GM21717 (cell line): ENCODE measurements around the gene AZU1.
"Not testable (repeated sequence)": the region's sequence is repeated elsewhere in the genome, so short reads cannot be mapped to it uniquely, and the experiment has no call there.

Experiments
- ATAC-seq: cut with Tn5 transposase; IDR thresholded peaks from one replicate; pipeline ENCODE4 v1.9.1; 2021; ENCODE audit warnings: mild to moderate bottlenecking, moderate library complexity; ENCODE audit not compliant: unreplicated experiment

The AZU1 gene

GRCh38 chr19:869245-870177 is 41.9 kb downstream of the AZU1 start:
- ATAC-seq, result no peak

GRCh38 chr19:870314-870713 is 42.7 kb downstream of the AZU1 start:
- no peak for ATAC-seq

GRCh38 chr19:870963-871401 is 43.3 kb downstream of the AZU1 start:
- ATAC-seq, result no peak

- ATAC-seq, result no peak
Measured at GRCh38 chr19:871446-872265, 44.0 kb downstream of the AZU1 start.

GRCh38 chr19:872266-872951 is 44.8 kb downstream of the AZU1 start:
- ATAC-seq, result no peak

DNA sequence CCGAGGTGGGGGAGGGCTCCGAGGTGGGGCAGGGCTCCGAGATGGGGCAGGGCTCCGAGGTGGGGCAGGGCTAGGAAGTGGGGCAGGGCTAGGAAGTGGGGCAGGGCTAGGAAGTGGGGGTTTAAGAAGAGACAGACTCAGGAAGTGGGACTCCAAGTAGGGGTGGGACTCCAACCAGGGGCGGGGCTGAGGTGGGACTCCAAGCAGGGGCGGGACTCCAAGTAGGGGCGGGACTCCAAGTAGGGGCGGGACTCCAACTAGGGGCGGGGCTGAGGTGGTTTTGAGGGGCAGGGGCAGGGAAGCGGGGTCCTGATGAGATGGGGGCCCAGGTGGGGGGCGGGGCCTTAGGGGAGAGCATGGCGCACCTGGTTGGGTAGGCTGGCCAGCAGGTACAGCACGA is 45.4 kb downstream of the AZU1 start:
- ATAC-seq, result no peak

GRCh38 chr19:873561-874041 is 46.0 kb downstream of the AZU1 start:
- ATAC-seq, result no peak

DNA sequence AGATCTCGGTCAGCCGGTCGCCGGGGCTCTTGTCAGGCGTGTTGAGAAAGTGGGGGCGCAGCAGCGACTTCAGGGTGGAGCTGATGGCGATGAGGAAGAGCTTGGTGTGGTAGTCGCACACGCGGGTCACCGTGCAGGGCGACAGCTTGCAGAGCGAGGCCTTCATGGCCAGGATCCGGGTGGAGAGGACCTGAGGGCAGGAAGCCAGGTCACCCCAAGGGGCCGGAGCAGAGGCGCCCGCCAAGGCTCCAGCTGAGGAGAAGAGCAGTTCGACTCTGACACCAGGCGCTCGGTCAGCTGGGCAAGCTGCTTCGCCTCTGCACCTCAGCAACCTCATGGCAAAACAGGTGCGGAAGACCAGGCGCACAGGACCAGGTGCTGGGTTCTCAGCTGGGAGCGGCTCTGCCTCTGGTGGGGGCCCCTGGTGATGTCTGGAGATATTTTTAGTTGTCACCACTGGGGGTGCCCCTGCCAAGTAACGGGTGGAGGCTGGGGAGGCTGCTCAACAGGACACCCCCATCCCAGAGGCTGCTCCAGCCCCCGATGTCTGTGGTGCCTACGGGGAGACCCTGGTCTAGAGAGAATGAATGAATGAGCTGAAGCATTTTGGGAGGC is 47.7 kb downstream of the AZU1 start:
- no peak for ATAC-seq

- ATAC-seq, result no peak
Measured at GRCh38 chr19:876089-876488, 48.5 kb downstream of the AZU1 start.

- ATAC-seq, result no peak
Measured at GRCh38 chr19:876780-877314, 49.2 kb downstream of the AZU1 start.

GRCh38 chr19:877992-878660 is 50.5 kb downstream of the AZU1 start:
- not testable (repeated sequence) for ATAC-seq

- ATAC-seq, result not testable (repeated sequence)
Measured at GRCh38 chr19:878751-879561, 51.3 kb downstream of the AZU1 start.

DNA sequence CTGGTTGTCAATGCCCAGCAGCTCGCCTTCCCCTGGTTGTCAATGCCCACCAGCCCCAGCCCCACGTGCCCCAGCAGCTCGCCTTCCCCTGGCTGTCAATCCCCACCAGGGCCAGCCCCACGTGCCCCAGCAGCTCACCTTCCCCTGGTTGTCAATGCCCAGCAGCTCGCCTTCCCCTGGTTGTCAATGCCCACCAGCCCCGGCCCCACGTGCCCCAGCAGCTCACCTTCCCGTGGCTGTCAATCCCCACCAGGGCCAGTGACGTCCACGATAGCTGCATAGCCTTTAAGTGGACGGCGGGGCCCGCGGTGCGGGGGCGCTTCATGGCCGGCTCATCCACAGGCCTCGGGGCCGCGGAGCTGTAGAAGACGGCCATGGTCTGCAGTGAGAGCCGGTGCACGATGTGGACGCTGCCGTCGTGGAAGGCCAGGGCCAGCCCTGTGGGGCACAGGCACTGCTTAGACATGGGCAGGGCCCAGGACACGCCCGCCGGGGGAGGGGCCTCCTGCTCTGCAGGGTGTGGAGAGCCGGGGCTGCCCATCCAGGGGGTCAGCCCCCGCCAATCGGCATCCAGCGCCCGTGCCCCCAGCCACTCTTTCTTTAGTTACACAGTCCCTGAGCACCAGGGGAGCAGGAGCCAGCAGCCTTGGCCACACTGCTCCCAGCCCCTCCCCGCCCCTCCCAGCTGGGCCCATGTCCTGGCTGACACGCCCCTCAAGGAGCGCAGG is 52.2 kb downstream of the AZU1 start:
- ATAC-seq, result no peak
